Astrocyte (in vitro differentiated cells and primary cell): ENCODE results near the gene SLC25A13. TPM values are rescaled to one million over a fixed set of nuclear protein-coding genes. Genes with fewer than 3 reads are reported as not detected.

Source experiments
- DNase-seq: peaks from one replicate; pipeline ENCODE4 v3.0.0-alpha.2; 2010; ENCODE audit warnings: low read depth
- FAIRE-seq: peaks from 2 replicates; lab custom pipeline; 2011; peaks lifted over from hg19 to GRCh38; lab: Jason Lieb, UNC
- H2AFZ ChIP-seq: 2 replicates; pipeline ENCODE4 v1.6.0; 2012; ENCODE audit warnings: low read depth, low read length, inconsistent platforms
- H3K27ac ChIP-seq: 2 replicates; pipeline ENCODE4 v1.5.1; 2011; ENCODE audit warnings: low read depth, low read length, inconsistent platforms
- H3K27me3 ChIP-seq: 2 replicates; pipeline ENCODE4 v1.6.0; 2011; ENCODE audit warnings: low read length, inconsistent platforms; ENCODE audit not compliant: insufficient read depth
- H3K36me3 ChIP-seq: 2 replicates; pipeline ENCODE4 v1.5.1; 2011; ENCODE audit warnings: low read length, inconsistent platforms; ENCODE audit not compliant: insufficient read depth
- H3K4me1 ChIP-seq: 2 replicates; pipeline ENCODE4 v1.5.1; 2011; ENCODE audit warnings: low read length, inconsistent platforms; ENCODE audit not compliant: insufficient read depth
- H3K4me2 ChIP-seq: 2 replicates; pipeline ENCODE4 v1.6.0; 2012; ENCODE audit warnings: low read length, inconsistent platforms
- H3K4me3 ChIP-seq: 2 replicates; pipeline ENCODE4 v1.5.1; 2011; ENCODE audit warnings: low read depth, mild to moderate bottlenecking, low read length, inconsistent platforms; ENCODE audit not compliant: insufficient read depth
- H3K79me2 ChIP-seq: 2 replicates; pipeline ENCODE4 v1.6.0; 2012; ENCODE audit warnings: mild to moderate bottlenecking, low read length, inconsistent platforms; ENCODE audit not compliant: insufficient read depth
- H3K9ac ChIP-seq: 2 replicates; pipeline ENCODE4 v1.6.0; 2012; ENCODE audit warnings: mild to moderate bottlenecking, low read length, inconsistent platforms
- H3K9me3 ChIP-seq: 2 replicates; pipeline ENCODE4 v1.5.1; 2012; ENCODE audit warnings: low read depth, mild to moderate bottlenecking, low read length, inconsistent platforms; ENCODE audit not compliant: insufficient read depth
- H4K20me1 ChIP-seq: 2 replicates; pipeline ENCODE4 v1.6.0; 2012; ENCODE audit warnings: low read length, inconsistent platforms; ENCODE audit not compliant: insufficient read depth
- H3K27ac Mint-ChIP-seq: one replicate; pipeline ENCODE4 v1.8.0; 2021; ENCODE audit warnings: mild to moderate bottlenecking, mixed read lengths; ENCODE audit not compliant: unreplicated experiment
- H3K27me3 Mint-ChIP-seq: one replicate; pipeline ENCODE4 v1.8.0; 2021; ENCODE audit warnings: low read depth, mixed read lengths; ENCODE audit not compliant: unreplicated experiment
- H3K36me3 Mint-ChIP-seq: one replicate; pipeline ENCODE4 v1.8.0; 2021; ENCODE audit warnings: low read depth, mixed read lengths; ENCODE audit not compliant: unreplicated experiment
- H3K4me1 Mint-ChIP-seq: one replicate; pipeline ENCODE4 v1.8.0; 2021; ENCODE audit warnings: low read depth, mixed read lengths; ENCODE audit not compliant: unreplicated experiment
- H3K4me3 Mint-ChIP-seq: one replicate; pipeline ENCODE4 v1.8.0; 2021; ENCODE audit warnings: mild to moderate bottlenecking, moderate library complexity, mixed read lengths; ENCODE audit not compliant: unreplicated experiment
- H3K9me3 Mint-ChIP-seq: one replicate; pipeline ENCODE4 v1.8.0; 2021; ENCODE audit warnings: mild to moderate bottlenecking, mixed read lengths; ENCODE audit not compliant: unreplicated experiment
- CTCF ChIP-seq: IDR thresholded peaks from 2 replicates; pipeline ENCODE4 v1.5.1; 2011; ENCODE audit warnings: low read depth, mild to moderate bottlenecking, inconsistent platforms, low read length, moderate library complexity; ENCODE audit not compliant: insufficient read depth
- EZH2 ChIP-seq: IDR thresholded peaks from 2 replicates; pipeline ENCODE4 v1.6.1; 2012; ENCODE audit warnings: mild to moderate bottlenecking, low read length, inconsistent platforms; ENCODE audit not compliant: insufficient read depth
- total RNA-seq: library from RNA; stranded (reverse); gene quantifications from 2 replicates; pipeline ENCODE4 v1.2.1, GENCODE V29; 2021

Gene SLC25A13
- total RNA-seq, 1 donor from 2014 or later: 58.1 TPM

DNA sequence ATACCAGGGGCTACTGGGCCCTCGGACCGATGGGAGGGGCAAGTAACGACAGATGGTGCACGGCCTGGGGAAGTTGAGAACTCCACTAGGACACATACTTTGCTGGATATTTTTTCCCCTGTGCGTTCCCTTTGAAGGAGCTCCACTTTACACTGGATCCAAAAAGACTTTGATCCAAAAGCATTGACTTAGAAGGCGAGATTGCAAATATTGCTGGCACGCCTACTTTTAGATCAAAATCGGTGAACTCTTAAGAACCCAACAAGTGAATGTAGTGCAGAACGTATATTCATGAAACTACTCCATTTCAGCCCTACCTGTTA lies 436 bp upstream of the SLC25A13 start:
- H3K4me1 ChIP-seq: no peaks in the 10 kb centered on the region
- FAIRE-seq (no peak), DNase-seq (no peak)
- no peaks in the 10 kb centered on the region for H3K27me3 ChIP-seq
- Mint-ChIP-seq H3K4me1 (peaks cover 13% of the 10 kb centered on the region), H3K9me3 (no peaks in the 10 kb centered on the region), H3K27ac (no peak overlapping the region), H3K27me3 (no peaks in the 10 kb centered on the region), H3K4me3 (peak overlapping the region; percentile 77), H3K36me3 (no peaks in the 10 kb centered on the region)
- H4K20me1 ChIP-seq: peaks cover 5% of the 10 kb centered on the region
- H2AFZ ChIP-seq: peak overlapping the region; percentile 93
- peak overlapping the region; percentile 89 for H3K9ac ChIP-seq
- H3K4me3 ChIP-seq: peak overlapping the region; percentile 67
- peak overlapping the region; percentile 73 for H3K27ac ChIP-seq
- peak overlapping the region; percentile 83 for H3K4me2 ChIP-seq
- H3K79me2 ChIP-seq: peaks cover 21% of the 10 kb centered on the region
- no peaks in the 10 kb centered on the region for H3K9me3 ChIP-seq
- TF ChIP-seq EZH2: no peak
- no peak for TF ChIP-seq CTCF
- H3K36me3 ChIP-seq: no peaks in the 10 kb centered on the region

DNA sequence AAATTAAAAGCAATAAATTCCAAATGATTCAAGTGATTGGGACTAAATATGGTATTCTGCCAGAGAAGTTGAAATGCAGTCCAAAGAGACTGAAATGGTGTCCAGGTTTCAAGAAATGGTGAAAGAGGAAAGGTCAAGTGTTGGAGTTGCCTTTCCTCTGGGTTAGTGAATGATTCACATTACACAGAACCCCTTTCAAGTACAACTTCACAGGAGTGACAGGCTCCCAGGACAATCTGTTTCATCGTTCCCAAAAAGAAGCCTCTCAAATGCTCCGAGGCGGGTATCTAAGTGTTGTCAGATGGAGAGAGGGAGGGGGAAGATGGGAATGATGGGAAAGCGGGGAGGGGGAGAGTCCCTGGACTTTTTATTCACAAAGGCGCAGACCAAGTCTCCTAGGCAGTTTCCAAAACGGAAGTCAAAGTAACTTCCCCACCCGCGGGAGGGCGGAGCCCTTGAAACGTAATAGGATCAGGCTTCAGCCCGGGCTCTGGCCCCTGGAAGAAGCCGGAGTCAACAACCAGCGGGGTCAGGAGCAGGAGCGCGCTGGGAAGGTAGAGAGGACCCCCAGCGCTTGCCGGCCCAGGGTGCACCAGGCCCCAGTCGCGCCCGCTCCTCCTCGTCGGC lies 754 bp downstream of the SLC25A13 start:
- Histone ChIP-seq H2AFZ (peak overlapping the region; percentile 93), H3K4me2 (peak overlapping the region; percentile 83), H3K4me3 (peak overlapping the region; percentile 67), H3K9ac (peak overlapping the region; percentile 89), H3K27ac (peak overlapping the region; percentile 73), H3K9me3 (no peaks in the 10 kb centered on the region), H3K79me2 (peaks cover 32% of the 10 kb centered on the region), H3K4me1 (no peaks in the 10 kb centered on the region), H3K27me3 (no peaks in the 10 kb centered on the region), H3K36me3 (no peaks in the 10 kb centered on the region), H4K20me1 (peaks cover 10% of the 10 kb centered on the region)
- Mint-ChIP-seq H3K4me1 (peaks cover 14% of the 10 kb centered on the region), H3K4me3 (peak overlapping the region; percentile 93), H3K36me3 (peaks cover 2% of the 10 kb centered on the region), H3K27ac (peak overlapping the region; percentile 96), H3K9me3 (no peaks in the 10 kb centered on the region), H3K27me3 (no peaks in the 10 kb centered on the region)
- TF ChIP-seq CTCF: no peak
- TF ChIP-seq EZH2: no peak
- DNase-seq: peak; percentile 71
- no peak for FAIRE-seq

- H3K36me3 Mint-ChIP-seq: peaks cover 2% of the 10 kb centered on the region
- H3K4me3 Mint-ChIP-seq: peak overlapping the region; percentile 93
- Histone ChIP-seq H4K20me1 (peaks cover 12% of the 10 kb centered on the region), H3K4me2 (peak overlapping the region; percentile 83), H3K27me3 (no peaks in the 10 kb centered on the region), H3K9ac (no peak overlapping the region), H3K4me1 (no peaks in the 10 kb centered on the region), H3K4me3 (peak overlapping the region; percentile 67), H2AFZ (no peak overlapping the region), H3K27ac (no peak overlapping the region), H3K9me3 (no peaks in the 10 kb centered on the region), H3K79me2 (peaks cover 34% of the 10 kb centered on the region), H3K36me3 (no peaks in the 10 kb centered on the region)
- FAIRE-seq (no peak), DNase-seq (no peak)
- no peaks in the 10 kb centered on the region for H3K27me3 Mint-ChIP-seq
- no peak overlapping the region for H3K27ac Mint-ChIP-seq
- TF ChIP-seq EZH2: no peak
- TF ChIP-seq CTCF: no peak
- H3K9me3 Mint-ChIP-seq: no peaks in the 10 kb centered on the region
- peaks cover 14% of the 10 kb centered on the region for H3K4me1 Mint-ChIP-seq
Measured at GRCh38 chr7:96320442-96320841, 1.5 kb downstream of the SLC25A13 start.
